Measurements from ENCODE around the gene GTPBP6. TPM values are rescaled to one million over a fixed set of nuclear protein-coding genes. Genes with fewer than 3 reads are reported as not detected.

Gene GTPBP6
- total and polyA plus RNA-seq, 2 experiments from 2014 or later = 41.4 to 66.8 TPM

GRCh38 chrX:340641-341423, 22.2 kb upstream of the GTPBP6 start:
- peaks cover 39% of the 10 kb centered on the region for H3K9me3 Mint-ChIP-seq
- ATAC-seq = no peak
- H3K4me3 ChIP-seq = no peak overlapping the region
- no peak for TF ChIP-seq EZH2phosphoT487 (IDR thresholded peaks at IDR 0.05; ENCODE audit: unreplicated experiment)
- no peak for TF ChIP-seq STAT1 (IDR thresholded peaks at IDR 0.05; ENCODE audit: unreplicated experiment)
- TF ChIP-seq, protein P1, sequence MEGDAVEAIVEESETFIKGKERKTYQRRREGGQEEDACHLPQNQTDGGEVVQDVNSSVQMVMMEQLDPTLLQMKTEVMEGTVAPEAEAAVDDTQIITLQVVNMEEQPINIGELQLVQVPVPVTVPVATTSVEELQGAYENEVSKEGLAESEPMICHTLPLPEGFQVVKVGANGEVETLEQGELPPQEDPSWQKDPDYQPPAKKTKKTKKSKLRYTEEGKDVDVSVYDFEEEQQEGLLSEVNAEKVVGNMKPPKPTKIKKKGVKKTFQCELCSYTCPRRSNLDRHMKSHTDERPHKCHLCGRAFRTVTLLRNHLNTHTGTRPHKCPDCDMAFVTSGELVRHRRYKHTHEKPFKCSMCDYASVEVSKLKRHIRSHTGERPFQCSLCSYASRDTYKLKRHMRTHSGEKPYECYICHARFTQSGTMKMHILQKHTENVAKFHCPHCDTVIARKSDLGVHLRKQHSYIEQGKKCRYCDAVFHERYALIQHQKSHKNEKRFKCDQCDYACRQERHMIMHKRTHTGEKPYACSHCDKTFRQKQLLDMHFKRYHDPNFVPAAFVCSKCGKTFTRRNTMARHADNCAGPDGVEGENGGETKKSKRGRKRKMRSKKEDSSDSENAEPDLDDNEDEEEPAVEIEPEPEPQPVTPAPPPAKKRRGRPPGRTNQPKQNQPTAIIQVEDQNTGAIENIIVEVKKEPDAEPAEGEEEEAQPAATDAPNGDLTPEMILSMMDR (conservative IDR thresholded peaks at IDR 0.05; ENCODE audit: low read depth in 2 of 2) = no peak
- TF ChIP-seq EZH2 (IDR thresholded peaks at IDR 0.05; ENCODE audit: low read depth, unreplicated experiment) = no peak
- TF ChIP-seq ZNF331 (CRISPR knock-in tag; IDR thresholded peaks at IDR 0.05; ENCODE audit: low read depth) = no peak
- TF ChIP-seq, protein P2, sequence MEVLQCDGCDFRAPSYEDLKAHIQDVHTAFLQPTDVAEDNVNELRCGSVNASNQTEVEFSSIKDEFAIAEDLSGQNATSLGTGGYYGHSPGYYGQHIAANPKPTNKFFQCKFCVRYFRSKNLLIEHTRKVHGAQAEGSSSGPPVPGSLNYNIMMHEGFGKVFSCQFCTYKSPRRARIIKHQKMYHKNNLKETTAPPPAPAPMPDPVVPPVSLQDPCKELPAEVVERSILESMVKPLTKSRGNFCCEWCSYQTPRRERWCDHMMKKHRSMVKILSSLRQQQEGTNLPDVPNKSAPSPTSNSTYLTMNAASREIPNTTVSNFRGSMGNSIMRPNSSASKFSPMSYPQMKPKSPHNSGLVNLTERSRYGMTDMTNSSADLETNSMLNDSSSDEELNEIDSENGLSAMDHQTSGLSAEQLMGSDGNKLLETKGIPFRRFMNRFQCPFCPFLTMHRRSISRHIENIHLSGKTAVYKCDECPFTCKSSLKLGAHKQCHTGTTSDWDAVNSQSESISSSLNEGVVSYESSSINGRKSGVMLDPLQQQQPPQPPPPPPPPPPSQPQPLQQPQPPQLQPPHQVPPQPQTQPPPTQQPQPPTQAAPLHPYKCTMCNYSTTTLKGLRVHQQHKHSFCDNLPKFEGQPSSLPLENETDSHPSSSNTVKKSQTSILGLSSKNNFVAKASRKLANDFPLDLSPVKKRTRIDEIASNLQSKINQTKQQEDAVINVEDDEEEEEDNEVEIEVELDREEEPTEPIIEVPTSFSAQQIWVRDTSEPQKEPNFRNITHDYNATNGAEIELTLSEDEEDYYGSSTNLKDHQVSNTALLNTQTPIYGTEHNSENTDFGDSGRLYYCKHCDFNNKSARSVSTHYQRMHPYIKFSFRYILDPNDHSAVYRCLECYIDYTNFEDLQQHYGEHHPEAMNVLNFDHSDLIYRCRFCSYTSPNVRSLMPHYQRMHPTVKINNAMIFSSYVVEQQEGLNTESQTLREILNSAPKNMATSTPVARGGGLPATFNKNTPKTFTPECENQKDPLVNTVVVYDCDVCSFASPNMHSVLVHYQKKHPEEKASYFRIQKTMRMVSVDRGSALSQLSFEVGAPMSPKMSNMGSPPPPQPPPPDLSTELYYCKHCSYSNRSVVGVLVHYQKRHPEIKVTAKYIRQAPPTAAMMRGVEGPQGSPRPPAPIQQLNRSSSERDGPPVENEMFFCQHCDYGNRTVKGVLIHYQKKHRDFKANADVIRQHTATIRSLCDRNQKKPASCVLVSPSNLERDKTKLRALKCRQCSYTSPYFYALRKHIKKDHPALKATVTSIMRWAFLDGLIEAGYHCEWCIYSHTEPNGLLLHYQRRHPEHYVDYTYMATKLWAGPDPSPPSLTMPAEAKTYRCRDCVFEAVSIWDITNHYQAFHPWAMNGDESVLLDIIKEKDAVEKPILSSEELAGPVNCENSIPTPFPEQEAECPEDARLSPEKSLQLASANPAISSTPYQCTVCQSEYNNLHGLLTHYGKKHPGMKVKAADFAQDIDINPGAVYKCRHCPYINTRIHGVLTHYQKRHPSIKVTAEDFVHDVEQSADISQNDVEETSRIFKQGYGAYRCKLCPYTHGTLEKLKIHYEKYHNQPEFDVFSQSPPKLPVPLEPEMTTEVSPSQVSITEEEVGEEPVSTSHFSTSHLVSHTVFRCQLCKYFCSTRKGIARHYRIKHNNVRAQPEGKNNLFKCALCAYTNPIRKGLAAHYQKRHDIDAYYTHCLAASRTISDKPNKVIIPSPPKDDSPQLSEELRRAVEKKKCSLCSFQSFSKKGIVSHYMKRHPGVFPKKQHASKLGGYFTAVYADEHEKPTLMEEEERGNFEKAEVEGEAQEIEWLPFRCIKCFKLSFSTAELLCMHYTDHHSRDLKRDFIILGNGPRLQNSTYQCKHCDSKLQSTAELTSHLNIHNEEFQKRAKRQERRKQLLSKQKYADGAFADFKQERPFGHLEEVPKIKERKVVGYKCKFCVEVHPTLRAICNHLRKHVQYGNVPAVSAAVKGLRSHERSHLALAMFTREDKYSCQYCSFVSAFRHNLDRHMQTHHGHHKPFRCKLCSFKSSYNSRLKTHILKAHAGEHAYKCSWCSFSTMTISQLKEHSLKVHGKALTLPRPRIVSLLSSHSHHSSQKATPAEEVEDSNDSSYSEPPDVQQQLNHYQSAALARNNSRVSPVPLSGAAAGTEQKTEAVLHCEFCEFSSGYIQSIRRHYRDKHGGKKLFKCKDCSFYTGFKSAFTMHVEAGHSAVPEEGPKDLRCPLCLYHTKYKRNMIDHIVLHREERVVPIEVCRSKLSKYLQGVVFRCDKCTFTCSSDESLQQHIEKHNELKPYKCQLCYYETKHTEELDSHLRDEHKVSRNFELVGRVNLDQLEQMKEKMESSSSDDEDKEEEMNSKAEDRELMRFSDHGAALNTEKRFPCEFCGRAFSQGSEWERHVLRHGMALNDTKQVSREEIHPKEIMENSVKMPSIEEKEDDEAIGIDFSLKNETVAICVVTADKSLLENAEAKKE (CRISPR knock-in tag; IDR thresholded peaks at IDR 0.05) = no peak
- TF ChIP-seq JUNB (IDR thresholded peaks at IDR 0.05; ENCODE audit: unreplicated experiment) = no peak
- no peak for TF ChIP-seq CREB1 (CRISPR knock-in tag; IDR thresholded peaks at IDR 0.05; ENCODE audit: low read depth)
- TF ChIP-seq NANOG (IDR thresholded peaks at IDR 0.05; ENCODE audit: borderline replicate concordance) = no peak
- TF ChIP-seq, protein P3, sequence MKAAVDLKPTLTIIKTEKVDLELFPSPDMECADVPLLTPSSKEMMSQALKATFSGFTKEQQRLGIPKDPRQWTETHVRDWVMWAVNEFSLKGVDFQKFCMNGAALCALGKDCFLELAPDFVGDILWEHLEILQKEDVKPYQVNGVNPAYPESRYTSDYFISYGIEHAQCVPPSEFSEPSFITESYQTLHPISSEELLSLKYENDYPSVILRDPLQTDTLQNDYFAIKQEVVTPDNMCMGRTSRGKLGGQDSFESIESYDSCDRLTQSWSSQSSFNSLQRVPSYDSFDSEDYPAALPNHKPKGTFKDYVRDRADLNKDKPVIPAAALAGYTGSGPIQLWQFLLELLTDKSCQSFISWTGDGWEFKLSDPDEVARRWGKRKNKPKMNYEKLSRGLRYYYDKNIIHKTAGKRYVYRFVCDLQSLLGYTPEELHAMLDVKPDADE (IDR thresholded peaks at IDR 0.05) = no peak
- TF ChIP-seq REST (IDR thresholded peaks at IDR 0.05; ENCODE audit: unreplicated experiment) = no peak
- TF ChIP-seq ZNF114 (CRISPR knock-in tag; IDR thresholded peaks at IDR 0.05) = no peak
- TF ChIP-seq POLR2AphosphoS5 (IDR thresholded peaks at IDR 0.05; ENCODE audit: low read depth) = no peak
- no peaks in the 10 kb centered on the region for H3F3A ChIP-seq (replicated peaks; ENCODE audit: low read depth)
- H3K79me2 ChIP-seq (replicated peaks; ENCODE audit: insufficient read depth) = 0 out of 2 replicates have a peak, but pooled peaks cover 2% of the 10 kb centered on the region
- H3K9me2 ChIP-seq (ENCODE audit: insufficient read depth) = no peaks in the 10 kb centered on the region
- H3K4me1 ChIP-seq (ENCODE audit: insufficient read depth) = no peaks in the 10 kb centered on the region
- H3K4me3 Mint-ChIP-seq = no peak overlapping the region
- DNase-seq (ENCODE audit: low spot score) = no peak
- H2AFZ ChIP-seq = no peak overlapping the region
- H3K27me3 ChIP-seq (ENCODE audit: insufficient read depth) = no peaks in the 10 kb centered on the region
- H3K36me3 ChIP-seq (ENCODE audit: insufficient read depth) = no peaks in the 10 kb centered on the region
- peaks cover 60% of the 10 kb centered on the region for H3K36me3 Mint-ChIP-seq (ENCODE audit: low read depth)
- no peak overlapping the region for H3K27ac ChIP-seq (ENCODE audit: low read depth)
- H3K27me3 Mint-ChIP-seq (ENCODE audit: insufficient read depth, low read depth, poor library complexity) = peaks cover 18% of the 10 kb centered on the region
- no peak overlapping the region for H3K27ac Mint-ChIP-seq
- no peaks in the 10 kb centered on the region for H4K20me1 ChIP-seq (replicated peaks; ENCODE audit: insufficient read depth)
- no peak overlapping the region for H3K4me2 ChIP-seq
- peaks cover 3% of the 10 kb centered on the region; the same call in 1 of the 3 replicates for H3K4me1 Mint-ChIP-seq
